Measurements from ENCODE around the gene AMIGO1. TPM values are rescaled to one million over a fixed set of nuclear protein-coding genes. Genes with fewer than 3 reads are reported as not detected.

Gene AMIGO1
- total RNA-seq, 1 experiment from 2014 or later = 2.7 TPM

DNA sequence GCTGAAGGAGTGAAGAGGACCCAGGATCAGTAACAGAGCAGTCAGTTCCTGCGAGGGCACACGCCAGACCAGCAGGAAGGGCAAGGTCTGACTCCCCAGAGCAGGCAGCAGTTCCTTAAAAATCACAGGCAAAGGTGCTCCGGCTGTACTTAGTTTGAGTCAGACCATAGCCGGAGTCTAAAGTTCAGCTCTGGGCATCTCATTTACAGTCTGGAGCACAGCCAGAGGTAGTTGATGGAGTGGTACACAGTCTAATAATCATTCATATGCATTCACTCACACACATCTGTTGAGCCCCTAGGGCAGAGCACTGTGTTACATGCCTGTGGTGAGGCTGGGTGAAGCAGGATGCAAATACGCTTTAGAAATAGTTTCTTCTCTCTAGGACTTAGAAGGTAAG is 7.3 kb upstream of the AMIGO1 start:
- no TSS peak for BruUV-seq (replicated peaks)
- ATAC-seq = no peak
- Histone ChIP-seq H3K4me3 (ENCODE audit: low read length) (no peak overlapping the region), H3K4me2 (ENCODE audit: low read length) (no peak overlapping the region), H3K9me2 (replicated peaks; ENCODE audit: low read length) (no peaks in the 10 kb centered on the region), H2AFZ (ENCODE audit: low read length) (no peak overlapping the region), H3K9ac (ENCODE audit: low read length) (no peak overlapping the region), H3F3A (ENCODE audit: low read length, unreplicated experiment) (no peaks in the 10 kb centered on the region), H3K79me2 (ENCODE audit: low read length) (no peaks in the 10 kb centered on the region), H3K27ac (ENCODE audit: low read length) (no peak overlapping the region), H3K9me3 (ENCODE audit: low read length) (no peaks in the 10 kb centered on the region), H3K36me3 (ENCODE audit: low read depth, low read length) (no peaks in the 10 kb centered on the region), H3K4me1 (ENCODE audit: insufficient read depth, low read length) (no peaks in the 10 kb centered on the region), H4K20me1 (ENCODE audit: low read length) (no peaks in the 10 kb centered on the region), H3K27me3 (ENCODE audit: low read length) (no peaks in the 10 kb centered on the region)
- DNase-seq = no peak
- ChIA-PET POLR2A (ENCODE audit: unreplicated experiment) (no interaction called here), CTCF (no interaction called here)
- TF ChIP-seq, protein P1, sequence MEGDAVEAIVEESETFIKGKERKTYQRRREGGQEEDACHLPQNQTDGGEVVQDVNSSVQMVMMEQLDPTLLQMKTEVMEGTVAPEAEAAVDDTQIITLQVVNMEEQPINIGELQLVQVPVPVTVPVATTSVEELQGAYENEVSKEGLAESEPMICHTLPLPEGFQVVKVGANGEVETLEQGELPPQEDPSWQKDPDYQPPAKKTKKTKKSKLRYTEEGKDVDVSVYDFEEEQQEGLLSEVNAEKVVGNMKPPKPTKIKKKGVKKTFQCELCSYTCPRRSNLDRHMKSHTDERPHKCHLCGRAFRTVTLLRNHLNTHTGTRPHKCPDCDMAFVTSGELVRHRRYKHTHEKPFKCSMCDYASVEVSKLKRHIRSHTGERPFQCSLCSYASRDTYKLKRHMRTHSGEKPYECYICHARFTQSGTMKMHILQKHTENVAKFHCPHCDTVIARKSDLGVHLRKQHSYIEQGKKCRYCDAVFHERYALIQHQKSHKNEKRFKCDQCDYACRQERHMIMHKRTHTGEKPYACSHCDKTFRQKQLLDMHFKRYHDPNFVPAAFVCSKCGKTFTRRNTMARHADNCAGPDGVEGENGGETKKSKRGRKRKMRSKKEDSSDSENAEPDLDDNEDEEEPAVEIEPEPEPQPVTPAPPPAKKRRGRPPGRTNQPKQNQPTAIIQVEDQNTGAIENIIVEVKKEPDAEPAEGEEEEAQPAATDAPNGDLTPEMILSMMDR (conservative IDR thresholded peaks at IDR 0.05; ENCODE audit: low read depth, low read length) = no peak
- TF ChIP-seq EZH2 (IDR thresholded peaks at IDR 0.05; ENCODE audit: low read length, unreplicated experiment) (no peak), EZH2phosphoT487 (IDR thresholded peaks at IDR 0.05; ENCODE audit: borderline replicate concordance, low read length) (no peak)
- intact Hi-C loops (cut with micrococcal nuclease) = no loop called here

DNA sequence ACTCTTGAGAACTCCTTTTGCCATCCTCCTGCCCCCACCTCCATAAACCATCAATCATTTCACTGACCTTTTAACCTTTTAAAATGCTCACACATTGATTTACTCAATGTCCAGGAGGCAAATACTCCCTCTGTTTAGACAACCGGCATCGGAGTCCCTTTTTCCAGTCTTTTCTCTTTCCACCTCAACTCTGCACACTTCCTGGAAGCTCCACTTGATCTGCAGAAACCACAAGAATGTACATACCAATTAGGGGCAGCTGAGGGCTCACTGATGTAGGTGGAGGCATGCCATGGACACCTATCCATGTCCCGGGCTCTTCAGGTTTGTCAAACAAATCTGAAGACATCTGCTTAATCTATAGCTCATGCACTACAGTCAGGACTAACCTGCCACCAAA is 5.3 kb upstream of the AMIGO1 start:
- peaks cover 6% of the 10 kb centered on the region; the same call in 1 of the 2 replicates for H3K4me1 ChIP-seq (ENCODE audit: insufficient read depth, low read length)
- no peak overlapping the region for H2AFZ ChIP-seq (ENCODE audit: low read length)
- CTCF ChIA-PET = no interaction called here
- BruUV-seq (replicated peaks) = no TSS peak
- ATAC-seq = no peak
- no peak for DNase-seq
- H4K20me1 ChIP-seq (ENCODE audit: low read length) = no peaks in the 10 kb centered on the region
- TF ChIP-seq EZH2phosphoT487 (IDR thresholded peaks at IDR 0.05; ENCODE audit: borderline replicate concordance, low read length) (no peak), EZH2 (IDR thresholded peaks at IDR 0.05; ENCODE audit: low read length, unreplicated experiment) (no peak)
- TF ChIP-seq, protein P1 (conservative IDR thresholded peaks at IDR 0.05; ENCODE audit: low read depth, low read length) = no peak
- intact Hi-C loops (cut with micrococcal nuclease) = no loop called here
- H3K27ac ChIP-seq (ENCODE audit: low read length) = no peak overlapping the region
- H3F3A ChIP-seq (ENCODE audit: low read length, unreplicated experiment) = no peaks in the 10 kb centered on the region
- no peak overlapping the region for H3K4me2 ChIP-seq (ENCODE audit: low read length)
- no peak overlapping the region for H3K9ac ChIP-seq (ENCODE audit: low read length)
- no peaks in the 10 kb centered on the region for H3K79me2 ChIP-seq (ENCODE audit: low read length)
- H3K4me3 ChIP-seq (ENCODE audit: low read length) = no peak overlapping the region
- H3K27me3 ChIP-seq (ENCODE audit: low read length) = no peaks in the 10 kb centered on the region
- H3K9me3 ChIP-seq (ENCODE audit: low read length) = no peaks in the 10 kb centered on the region
- POLR2A ChIA-PET (ENCODE audit: unreplicated experiment) = no interaction called here
- no peaks in the 10 kb centered on the region for H3K9me2 ChIP-seq (replicated peaks; ENCODE audit: low read length)
- H3K36me3 ChIP-seq (ENCODE audit: low read depth, low read length) = no peaks in the 10 kb centered on the region

DNA sequence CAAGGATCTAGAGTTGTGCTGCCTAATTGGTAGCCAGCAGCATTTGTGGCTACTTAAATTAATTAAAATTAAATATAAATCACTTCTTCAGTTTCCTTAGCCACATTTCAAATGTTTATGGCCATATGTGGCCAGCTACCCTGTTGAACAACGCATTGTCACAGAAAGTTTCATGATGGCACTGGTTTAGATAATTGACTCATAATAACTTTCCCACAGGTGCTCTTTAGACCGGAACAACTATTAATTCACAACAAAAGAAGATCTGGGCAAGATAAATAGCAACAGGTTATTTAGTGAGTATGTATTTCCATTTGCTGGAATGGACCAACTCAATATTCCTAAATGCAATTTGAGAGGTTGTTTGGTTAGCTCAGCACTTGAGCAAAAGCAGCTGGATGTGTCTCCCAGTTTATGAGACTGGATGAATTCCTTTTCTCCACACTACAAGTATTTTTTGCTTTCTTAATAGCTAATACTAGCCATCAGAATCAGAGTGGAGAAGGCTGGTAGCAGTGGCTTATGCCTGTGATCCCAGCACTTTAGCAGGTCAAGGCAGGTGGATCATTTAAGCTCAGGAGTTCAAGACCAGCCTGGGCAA is 3.7 kb upstream of the AMIGO1 start:
- intact Hi-C loops (cut with micrococcal nuclease) = no loop called here
- no TSS peak for BruUV-seq (replicated peaks)
- TF ChIP-seq, protein P1 (conservative IDR thresholded peaks at IDR 0.05; ENCODE audit: low read depth, low read length) = no peak
- TF ChIP-seq EZH2 (IDR thresholded peaks at IDR 0.05; ENCODE audit: low read length, unreplicated experiment) (no peak), EZH2phosphoT487 (IDR thresholded peaks at IDR 0.05; ENCODE audit: borderline replicate concordance, low read length) (no peak)
- no peaks in the 10 kb centered on the region for H3F3A ChIP-seq (ENCODE audit: low read length, unreplicated experiment)
- no peak overlapping the region for H3K4me2 ChIP-seq (ENCODE audit: low read length)
- H2AFZ ChIP-seq (ENCODE audit: low read length) = no peak overlapping the region
- H4K20me1 ChIP-seq (ENCODE audit: low read length) = no peaks in the 10 kb centered on the region
- no peak overlapping the region for H3K4me3 ChIP-seq (ENCODE audit: low read length)
- H3K9me3 ChIP-seq (ENCODE audit: low read length) = no peaks in the 10 kb centered on the region
- no peaks in the 10 kb centered on the region for H3K27me3 ChIP-seq (ENCODE audit: low read length)
- ATAC-seq (no peak), DNase-seq (no peak)
- no peak overlapping the region for H3K9ac ChIP-seq (ENCODE audit: low read length)
- no peaks in the 10 kb centered on the region for H3K79me2 ChIP-seq (ENCODE audit: low read length)
- no peaks in the 10 kb centered on the region for H3K9me2 ChIP-seq (replicated peaks; ENCODE audit: low read length)
- peaks cover 6% of the 10 kb centered on the region; the same call in 1 of the 2 replicates for H3K4me1 ChIP-seq (ENCODE audit: insufficient read depth, low read length)
- H3K27ac ChIP-seq (ENCODE audit: low read length) = no peak overlapping the region
- ChIA-PET CTCF (no interaction called here), POLR2A (ENCODE audit: unreplicated experiment) (no interaction called here)
- no peaks in the 10 kb centered on the region for H3K36me3 ChIP-seq (ENCODE audit: low read depth, low read length)
